ENCODE measurements around the gene GABRB2. TPM values are rescaled to one million over a fixed set of nuclear protein-coding genes. Genes with fewer than 3 reads are reported as not detected.

The GABRB2 gene
- polyA plus RNA-seq, 2 of the 4 experiments (the other 2 are of a cell fraction), result not detected

DNA sequence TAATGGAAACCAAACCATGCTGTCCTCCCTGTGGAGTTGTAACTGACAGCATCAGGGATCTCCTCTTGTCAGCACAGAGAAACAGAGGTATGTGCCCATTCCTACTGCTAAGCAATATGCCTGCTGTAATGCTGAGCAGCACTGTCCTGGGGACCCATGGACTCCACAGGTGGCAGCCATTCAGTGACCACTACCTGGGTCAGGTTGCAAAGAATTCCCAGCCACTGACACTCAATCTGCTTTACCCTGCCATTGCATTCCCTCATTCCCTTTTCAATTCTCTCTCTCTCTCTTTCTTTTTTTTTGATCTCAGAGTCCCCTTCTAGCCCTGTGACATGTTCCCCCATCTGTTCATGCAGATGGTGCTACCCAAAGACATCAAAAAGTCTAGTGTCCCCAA, 104.1 kb downstream of the GABRB2 start:
- Histone ChIP-seq H3K9me3 (no peaks in the 10 kb centered on the region), H3K4me2 (no peak overlapping the region), H3K27ac (no peak overlapping the region), H3K4me1 (no peaks in the 10 kb centered on the region), H3K4me3 (no peak overlapping the region)
- ATAC-seq (no peak), DNase-seq (ENCODE audit: low read depth in 1 of 2, low spot score in 1 of 2) (no peak), FAIRE-seq (no peak)
- TF ChIP-seq SREBF2 (IDR thresholded peaks at IDR 0.05) (no peak), ZSCAN20 (CRISPR knock-in tag; IDR thresholded peaks at IDR 0.05) (no peak), FOSB (CRISPR knock-in tag; IDR thresholded peaks at IDR 0.05) (no peak), EHF (CRISPR knock-in tag; IDR thresholded peaks at IDR 0.05) (no peak), MAFK (IDR thresholded peaks at IDR 0.05; ENCODE audit: partially characterized antibody) (no peak), E2F6 (IDR thresholded peaks at IDR 0.05; ENCODE audit: borderline replicate concordance, low read depth) (no peak), HEYL (CRISPR knock-in tag; IDR thresholded peaks at IDR 0.05) (no peak), MAX (IDR thresholded peaks at IDR 0.05) (no peak), RCOR1 (IDR thresholded peaks at IDR 0.05; ENCODE audit: low read depth, low read length) (no peak), HDAC2 (IDR thresholded peaks at IDR 0.05) (no peak)
- POLR2A ChIA-PET, result no interaction called here
- CTCF ChIA-PET, result no interaction called here

DNA sequence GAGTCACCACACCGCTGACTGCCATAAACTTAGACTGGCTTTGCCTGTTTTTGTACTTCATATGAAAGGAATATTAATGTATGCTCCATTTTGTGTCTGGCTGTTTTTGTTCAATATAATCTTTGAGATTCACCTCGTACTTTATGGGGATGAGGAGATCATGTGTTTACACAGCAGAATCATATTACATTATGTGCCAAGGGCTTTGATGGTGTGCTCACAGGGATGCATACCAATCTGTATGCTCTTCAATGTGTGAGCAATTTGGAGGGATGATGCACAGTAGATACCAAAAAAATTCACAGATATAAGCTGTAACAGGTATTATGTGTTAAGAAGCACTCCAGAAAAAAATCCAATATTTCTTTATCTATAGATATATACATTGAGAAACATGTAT, 113.7 kb downstream of the GABRB2 start:
- DNase-seq (ENCODE audit: low read depth in 1 of 2, low spot score in 1 of 2) (no peak), ATAC-seq (no peak), FAIRE-seq (no peak)
- Histone ChIP-seq H3K4me1 (no peaks in the 10 kb centered on the region), H3K27ac (no peak overlapping the region), H3K4me2 (no peak overlapping the region), H3K4me3 (no peak overlapping the region), H3K9me3 (no peaks in the 10 kb centered on the region)
- ChIA-PET CTCF (no interaction called here), POLR2A (no interaction called here)
- TF ChIP-seq POLR2AphosphoS2 (conservative IDR thresholded peaks at IDR 0.05; ENCODE audit: low read length) (no peak), MAZ (IDR thresholded peaks at IDR 0.05; ENCODE audit: borderline replicate concordance, low read depth, low read length) (no peak), RNF2 (IDR thresholded peaks at IDR 0.05; ENCODE audit: borderline replicate concordance, low read depth) (no peak), HOXB5 (CRISPR knock-in tag; IDR thresholded peaks at IDR 0.05) (no peak), GATA3 (IDR thresholded peaks at IDR 0.05; ENCODE audit: borderline replicate concordance) (no peak), MAX (IDR thresholded peaks at IDR 0.05) (no peak), NPAS2 (CRISPR knock-in tag; IDR thresholded peaks at IDR 0.05; ENCODE audit: borderline replicate concordance) (no peak), CBX8 (IDR thresholded peaks at IDR 0.05) (no peak), BCL3 (IDR thresholded peaks at IDR 0.05) (no peak), CBX2 (IDR thresholded peaks at IDR 0.05; ENCODE audit: borderline replicate concordance, low read depth) (no peak), TP53 (CRISPR knock-in tag; IDR thresholded peaks at IDR 0.05) (no peak), FOSL2 (IDR thresholded peaks at IDR 0.05) (no peak), FOSL2 (CRISPR knock-in tag; IDR thresholded peaks at IDR 0.05) (no peak), FOSB (CRISPR knock-in tag; IDR thresholded peaks at IDR 0.05) (no peak), KDM1A (IDR thresholded peaks at IDR 0.05; ENCODE audit: low read depth) (no peak), SMC3 (IDR thresholded peaks at IDR 0.05) (no peak), ZC3H11A (IDR thresholded peaks at IDR 0.05) (no peak)
- TF ChIP-seq, protein P1, sequence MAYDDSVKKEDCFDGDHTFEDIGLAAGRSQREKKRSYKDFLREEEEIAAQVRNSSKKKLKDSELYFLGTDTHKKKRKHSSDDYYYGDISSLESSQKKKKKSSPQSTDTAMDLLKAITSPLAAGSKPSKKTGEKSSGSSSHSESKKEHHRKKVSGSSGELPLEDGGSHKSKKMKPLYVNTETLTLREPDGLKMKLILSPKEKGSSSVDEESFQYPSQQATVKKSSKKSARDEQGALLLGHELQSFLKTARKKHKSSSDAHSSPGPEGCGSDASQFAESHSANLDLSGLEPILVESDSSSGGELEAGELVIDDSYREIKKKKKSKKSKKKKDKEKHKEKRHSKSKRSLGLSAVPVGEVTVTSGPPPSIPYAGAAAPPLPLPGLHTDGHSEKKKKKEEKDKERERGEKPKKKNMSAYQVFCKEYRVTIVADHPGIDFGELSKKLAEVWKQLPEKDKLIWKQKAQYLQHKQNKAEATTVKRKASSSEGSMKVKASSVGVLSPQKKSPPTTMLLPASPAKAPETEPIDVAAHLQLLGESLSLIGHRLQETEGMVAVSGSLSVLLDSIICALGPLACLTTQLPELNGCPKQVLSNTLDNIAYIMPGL (CRISPR knock-in tag; IDR thresholded peaks at IDR 0.05; ENCODE audit: borderline replicate concordance), result no peak
- TF ChIP-seq, protein P2, sequence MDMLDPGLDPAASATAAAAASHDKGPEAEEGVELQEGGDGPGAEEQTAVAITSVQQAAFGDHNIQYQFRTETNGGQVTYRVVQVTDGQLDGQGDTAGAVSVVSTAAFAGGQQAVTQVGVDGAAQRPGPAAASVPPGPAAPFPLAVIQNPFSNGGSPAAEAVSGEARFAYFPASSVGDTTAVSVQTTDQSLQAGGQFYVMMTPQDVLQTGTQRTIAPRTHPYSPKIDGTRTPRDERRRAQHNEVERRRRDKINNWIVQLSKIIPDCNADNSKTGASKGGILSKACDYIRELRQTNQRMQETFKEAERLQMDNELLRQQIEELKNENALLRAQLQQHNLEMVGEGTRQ (IDR thresholded peaks at IDR 0.05), result no peak
- 17% methylated on average over 2 of the region's 2 CpGs for WGBS (ENCODE audit: missing lambda C conversion rate)
